Fibroblast of skin of scalp (primary cell): ENCODE measurements around the gene RRAD.

Experiments used
- DNase-seq: peaks from one replicate; pipeline ENCODE4 v3.0.0-alpha.2; 2013

RRAD gene

GRCh38 chr16:66878067-66878466, 47.3 kb downstream of the RRAD start:
- peak; percentile 32 for DNase-seq

GRCh38 chr16:66874079-66874775, 51.1 kb downstream of the RRAD start:
- DNase-seq: peak; percentile 55

DNA sequence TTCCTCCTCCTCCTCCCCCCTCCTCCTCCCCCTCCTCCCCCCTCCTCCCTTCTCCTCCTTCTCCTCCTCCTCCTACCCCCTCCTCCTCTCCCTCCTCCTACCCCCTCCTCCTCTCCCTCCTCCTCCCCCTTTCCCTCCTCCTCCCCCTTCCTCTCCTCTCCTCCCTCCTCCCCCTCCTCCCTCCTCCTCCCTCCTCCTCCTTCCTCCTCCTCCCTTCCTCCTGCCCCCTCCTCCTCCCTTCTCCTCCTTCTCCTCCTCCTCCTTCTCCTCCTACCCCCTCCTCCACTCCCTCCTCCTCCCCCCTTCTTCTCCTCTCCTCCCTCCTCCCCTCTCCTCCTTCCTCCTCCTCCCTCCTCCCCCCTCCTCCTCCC, 51.7 kb downstream of the RRAD start:
- no peak for DNase-seq

GRCh38 chr16:66872943-66873684, 52.2 kb downstream of the RRAD start:
- peak; percentile 99 for DNase-seq

DNA sequence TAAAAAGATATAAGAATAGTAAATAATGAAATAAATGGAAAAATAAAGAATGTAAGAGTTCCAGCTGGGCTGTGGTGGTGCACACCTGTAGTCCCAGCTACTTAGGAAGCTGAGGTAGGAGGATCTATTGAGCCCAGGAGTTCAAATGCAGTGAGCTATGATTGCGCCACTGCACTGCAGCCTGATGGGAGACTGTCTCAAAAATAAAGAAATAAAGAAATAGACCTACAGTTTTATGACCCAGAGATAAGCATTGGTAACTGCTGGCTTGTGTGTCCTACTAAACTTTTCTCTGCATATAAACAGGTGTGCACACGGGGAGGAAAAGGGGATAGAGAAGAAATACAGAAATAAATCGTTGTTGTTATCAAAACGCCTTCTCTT, 52.8 kb downstream of the RRAD start:
- DNase-seq: no peak

DNA sequence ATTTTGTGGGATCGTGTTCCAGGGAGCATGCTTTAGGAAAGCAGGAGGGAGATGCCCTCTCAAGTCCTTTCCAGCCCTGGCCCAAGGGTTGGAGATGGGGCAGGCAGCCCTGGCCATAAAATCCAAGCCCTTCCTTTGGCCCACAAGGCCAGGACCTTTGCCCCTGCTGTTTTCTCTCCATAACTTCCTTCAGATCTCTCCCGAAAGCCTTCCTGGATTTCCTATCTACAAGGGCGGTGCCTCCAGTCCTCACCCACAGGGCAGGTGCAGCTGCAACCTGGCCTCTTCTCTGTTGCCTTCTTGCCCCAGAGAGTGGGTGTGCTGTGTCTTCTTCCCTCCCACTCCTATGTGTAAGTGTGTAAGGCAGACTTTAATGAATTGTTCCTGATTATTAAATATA, 53.5 kb downstream of the RRAD start:
- DNase-seq: no peak
